Activated CD4-positive, alpha-beta T cell treated with anti-CD3 and anti-CD28 coated beads for 48 hours (primary cell): ENCODE results near the gene STRBP.
"Not testable (repeated sequence)": the region's sequence is repeated elsewhere in the genome, so short reads cannot be mapped to it uniquely, and the experiment has no call there.

Experiments used
- DNase-seq: peaks from one replicate; pipeline ENCODE4 v3.0.0-alpha.2; 2020

The STRBP gene

GRCh38 chr9:123248630-123249029, 19.8 kb downstream of the STRBP start:
- DNase-seq: no peak

GRCh38 chr9:123246534-123246933, 21.9 kb downstream of the STRBP start:
- no peak for DNase-seq

- DNase-seq: no peak
Observed at GRCh38 chr9:123239726-123240125, 28.7 kb downstream of the STRBP start.

DNA sequence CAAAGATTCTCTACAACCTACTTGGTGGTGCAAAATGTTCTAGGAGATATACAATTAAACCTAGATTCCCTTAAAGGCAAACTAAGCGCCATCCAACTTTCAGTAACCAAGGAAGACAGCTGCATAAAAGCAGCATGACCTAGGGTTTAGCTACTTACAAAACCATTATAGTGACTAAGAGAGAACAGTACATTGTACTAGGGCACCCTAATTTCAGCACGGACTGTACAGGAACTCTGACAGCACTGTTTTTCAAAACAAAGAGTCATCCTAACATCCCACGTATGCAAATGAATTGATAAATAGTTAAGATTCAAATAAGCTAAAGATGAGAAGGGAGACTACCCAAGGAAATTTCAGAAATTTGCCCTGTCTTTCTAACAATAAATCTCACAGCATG, 30.0 kb downstream of the STRBP start:
- no peak for DNase-seq

- DNase-seq: no peak
Observed at GRCh38 chr9:123237220-123237619, 31.2 kb downstream of the STRBP start.

DNA sequence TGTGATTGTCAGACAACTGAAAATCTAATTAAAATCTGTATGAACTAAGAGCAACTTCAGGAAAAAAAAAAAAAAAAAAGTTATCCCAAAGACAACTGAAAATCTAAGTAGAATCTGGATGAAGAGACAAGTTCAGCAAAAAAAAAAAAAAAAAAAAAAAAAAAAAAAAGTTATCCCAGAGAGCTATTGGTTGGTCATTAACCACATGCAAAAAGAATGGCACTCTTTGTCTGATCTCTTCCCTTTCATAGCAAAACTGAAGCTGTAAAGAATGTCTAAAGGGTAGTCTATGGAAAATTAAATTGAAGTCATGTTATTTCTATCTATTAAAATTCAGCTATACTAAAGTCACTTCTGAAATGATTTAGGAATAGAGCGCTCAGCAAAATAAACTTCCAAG, 32.9 kb downstream of the STRBP start:
- no peak for DNase-seq

- no peak for DNase-seq
Observed at GRCh38 chr9:123234853-123235252, 33.5 kb downstream of the STRBP start.

GRCh38 chr9:123232332-123232731, 36.1 kb downstream of the STRBP start:
- DNase-seq: no peak

DNA sequence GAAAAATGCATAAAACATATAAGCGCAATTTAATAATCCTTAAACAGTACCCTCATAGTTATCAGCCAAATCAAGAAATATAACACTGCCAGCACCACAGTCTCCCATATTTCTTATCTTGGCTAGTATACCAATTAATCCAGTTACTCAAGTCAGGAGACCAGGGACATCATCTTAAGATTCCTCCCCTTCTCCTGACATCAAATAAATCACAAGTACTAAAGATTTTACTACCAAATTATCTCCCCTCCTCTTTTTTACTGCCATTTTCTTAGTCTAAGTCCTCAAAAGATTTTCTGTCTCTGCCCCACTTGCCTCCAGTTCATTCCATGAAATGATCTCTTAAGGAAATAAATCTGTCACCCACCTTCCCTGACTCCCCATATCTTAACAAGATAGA, 37.0 kb downstream of the STRBP start:
- no peak for DNase-seq

DNA sequence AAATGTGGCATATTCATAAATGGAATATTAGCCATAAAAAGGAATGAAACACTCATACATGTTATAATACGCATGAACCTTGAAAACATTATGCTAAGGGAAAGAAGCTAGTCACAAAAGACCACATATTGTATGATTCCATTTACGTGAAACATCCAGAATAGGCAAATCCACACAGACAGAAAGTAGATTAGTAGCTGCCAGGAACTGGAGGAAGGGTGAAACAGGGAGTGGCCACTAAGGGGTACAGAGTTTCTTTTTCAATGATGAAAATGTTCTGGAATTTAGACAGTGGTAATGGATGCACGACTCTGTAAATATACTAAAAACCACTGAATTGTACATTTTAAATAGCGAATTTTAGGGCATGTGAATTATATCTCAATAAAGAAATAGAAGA, 39.4 kb downstream of the STRBP start:
- no peak for DNase-seq

DNA sequence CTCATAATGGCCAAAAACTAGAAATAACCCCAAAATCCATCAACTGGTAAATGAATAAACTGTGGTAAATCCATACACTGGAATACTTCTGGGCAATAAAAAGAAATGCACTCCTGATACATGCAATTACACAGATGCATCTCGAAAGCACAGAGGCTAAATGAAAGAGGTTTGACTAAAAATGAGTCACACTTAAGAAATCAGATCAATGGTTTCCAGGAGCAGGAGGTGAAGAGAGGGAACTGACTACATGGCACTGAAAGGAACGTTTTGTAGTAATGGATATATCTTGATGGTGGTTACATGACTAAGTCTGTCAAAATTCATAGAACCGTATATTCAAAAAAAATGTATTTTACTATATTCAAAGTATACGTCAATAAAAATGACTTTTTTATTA, 42.4 kb downstream of the STRBP start:
- no peak for DNase-seq

DNA sequence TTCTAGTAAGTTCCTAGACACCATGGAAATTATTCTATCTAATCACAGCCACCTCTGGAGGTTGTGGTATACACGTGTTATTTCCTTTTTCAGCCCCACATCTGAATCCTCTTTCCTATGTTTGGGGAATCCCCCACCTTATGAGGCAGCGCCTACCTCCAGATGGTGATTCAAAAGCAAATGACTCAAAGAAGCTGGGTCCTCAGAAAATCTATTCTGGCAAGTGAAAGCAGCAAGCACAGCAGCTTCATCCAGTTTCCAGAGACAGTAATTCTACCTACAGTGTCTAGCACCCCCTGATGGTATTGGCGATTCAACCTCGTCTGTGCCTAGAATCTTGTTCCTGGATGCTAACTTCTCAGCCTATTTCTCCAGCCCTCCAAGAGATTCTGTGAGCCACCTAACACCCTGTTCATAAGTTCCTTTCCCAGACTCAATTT, 43.0 kb downstream of the STRBP start:
- DNase-seq: peak; percentile 74

DNA sequence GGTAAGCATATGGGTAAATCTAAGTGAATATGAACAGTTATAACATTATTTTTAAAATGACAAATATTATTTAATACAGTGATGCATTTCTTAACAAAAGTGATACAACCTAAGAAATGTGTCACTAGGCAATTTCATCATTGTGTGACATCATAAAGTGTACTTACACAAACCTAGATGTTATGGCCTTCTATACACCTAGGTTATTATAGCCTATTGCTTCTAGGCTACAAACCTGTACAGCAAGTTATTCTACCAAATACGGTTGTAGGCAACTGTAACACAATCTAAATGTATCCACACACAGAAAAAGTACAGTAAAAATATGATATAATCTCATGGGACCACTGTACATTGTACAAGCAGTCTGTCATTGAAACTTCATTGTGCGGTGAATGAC, 48.3 kb downstream of the STRBP start:
- DNase-seq: no peak

DNA sequence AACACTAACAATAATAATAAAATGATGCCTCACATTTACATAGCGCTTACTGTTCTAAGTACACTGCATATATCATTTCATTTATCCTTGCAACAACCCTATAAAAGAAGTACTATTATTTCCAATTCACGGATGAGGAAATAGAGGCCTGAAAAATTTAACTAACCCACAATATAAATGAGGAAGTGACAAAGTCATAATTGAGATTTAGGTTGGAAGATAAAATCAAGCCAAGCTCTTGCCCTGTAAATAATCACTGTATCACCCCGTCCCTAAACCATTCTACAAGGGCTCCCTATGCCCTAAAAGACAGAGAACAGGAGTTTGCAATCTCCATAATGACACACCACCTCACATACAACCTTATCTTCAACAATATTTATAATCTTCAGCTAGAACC, 49.6 kb downstream of the STRBP start:
- no peak for DNase-seq

GRCh38 chr9:123217128-123217654, 51.2 kb downstream of the STRBP start:
- DNase-seq: no peak

- DNase-seq: no peak
Observed at GRCh38 chr9:123216251-123216797, 52.1 kb downstream of the STRBP start.

DNA sequence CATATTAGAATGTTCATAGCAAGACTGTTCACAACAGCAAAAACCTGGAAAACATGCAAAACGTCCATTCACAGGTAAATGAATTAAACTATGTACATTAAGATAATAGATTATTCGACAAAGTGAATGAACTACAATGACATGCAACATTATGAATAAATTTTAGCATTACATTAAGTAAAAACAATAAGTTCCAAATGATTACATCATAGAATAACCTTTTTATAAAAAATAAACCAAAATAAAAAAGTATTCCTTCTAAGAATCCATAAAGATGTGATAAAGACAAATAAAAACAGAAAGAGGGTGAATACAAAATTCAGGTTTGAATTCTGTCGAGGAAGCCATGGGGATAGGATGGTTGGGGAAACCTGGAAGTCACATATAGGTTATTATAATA, 57.3 kb downstream of the STRBP start:
- DNase-seq: no peak

- no peak for DNase-seq
Observed at GRCh38 chr9:123208626-123209174, 59.7 kb downstream of the STRBP start.

- DNase-seq: no peak
Observed at GRCh38 chr9:123206065-123206464, 62.3 kb downstream of the STRBP start.

- DNase-seq: no peak
Observed at GRCh38 chr9:123201083-123201482, 67.3 kb downstream of the STRBP start.

GRCh38 chr9:123200469-123200868, 67.9 kb downstream of the STRBP start:
- DNase-seq: not testable (repeated sequence)

DNA sequence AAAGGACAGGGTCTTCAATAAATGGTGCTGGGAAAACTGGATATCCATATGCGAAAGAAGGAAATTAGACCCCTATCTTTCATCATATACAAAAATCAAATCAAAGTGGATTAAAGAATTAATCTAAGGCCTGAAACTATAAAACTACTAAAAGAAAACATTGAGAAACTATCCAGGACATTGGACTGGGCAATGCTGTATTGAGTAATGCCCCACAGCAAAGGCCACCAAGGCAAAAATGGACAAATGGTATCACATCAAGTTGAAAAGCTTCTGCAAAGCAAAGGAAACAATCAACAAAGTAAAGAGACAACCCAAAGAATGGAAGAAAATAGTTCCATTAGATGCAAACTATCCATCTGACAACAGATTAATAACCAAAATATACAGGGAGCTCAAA, 72.3 kb downstream of the STRBP start:
- DNase-seq: no peak

- no peak for DNase-seq
Observed at GRCh38 chr9:123194023-123194422, 74.4 kb downstream of the STRBP start.

DNA sequence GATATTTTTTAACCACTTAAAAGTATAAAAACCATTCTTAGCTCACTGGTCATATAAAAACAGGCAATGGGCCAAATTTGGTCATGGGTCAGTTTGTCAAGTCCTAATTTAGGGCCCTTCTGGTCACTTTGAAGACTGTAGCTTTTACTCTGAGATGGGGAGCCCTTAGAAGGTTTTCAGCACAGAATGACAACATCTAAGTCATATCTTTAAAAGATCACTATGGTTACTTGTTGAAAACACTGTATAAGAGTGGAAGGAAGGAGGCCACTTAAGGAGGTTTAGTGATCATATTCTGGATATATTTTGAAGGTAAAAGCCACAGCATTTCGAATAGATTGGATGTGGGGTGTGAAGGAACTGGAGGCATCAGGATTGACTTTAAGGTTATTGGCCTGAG, 76.7 kb downstream of the STRBP start:
- DNase-seq: no peak

GRCh38 chr9:123191260-123191659, 77.1 kb downstream of the STRBP start:
- no peak for DNase-seq
